HEK293 (cell line): ENCODE results near the gene HRNR.

Source experiments
- CTCF ChIA-PET: fragments of 350-600 bp; formaldehyde crosslinking; extraction: SDS; loops from one replicate; lab custom pipeline; 2021; ENCODE audit warnings: antibody characterized with exemption; lab: Yijun Ruan, JAX
- POLR2A ChIA-PET: fragments of 300-600 bp; formaldehyde crosslinking; extraction: SDS; loops from one replicate; lab custom pipeline; 2020; ENCODE audit warnings: antibody characterized with exemption, inconsistent platforms; lab: Yijun Ruan, JAX
- H3K27ac ChIP-seq: fragments of 200-500 bp; sonication (Bioruptor generic); 2 replicates; pipeline ENCODE4 v1.5.1; 2014; ENCODE audit warnings: low read depth, low read length, control low read depth, inconsistent platforms; ENCODE audit errors: extremely low read depth
- H3K36me3 ChIP-seq, 2 experiments: fragments of 200-500 bp in 1 of 2; sonication (Bioruptor generic) in 1 of 2; 1 replicate in 1 of 2; 2 replicates in 1 of 2; pipeline ENCODE4 v1.5.1; 2014 to 2017; ENCODE audit warnings: inconsistent platforms in 2 of 2, low read length in 2 of 2; ENCODE audit not compliant: control insufficient read depth in 2 of 2, insufficient read depth in 1 of 2
- H3K4me1 ChIP-seq: fragments of 200-500 bp; sonication (Bioruptor generic); 2 replicates; pipeline ENCODE4 v1.5.1; 2014; ENCODE audit warnings: mild to moderate bottlenecking, low read length, inconsistent platforms; ENCODE audit not compliant: control insufficient read depth, insufficient read depth
- H3K4me3 ChIP-seq: 2 replicates; pipeline ENCODE4 v1.5.1; 2011; ENCODE audit warnings: low read depth, mild to moderate bottlenecking, control low read depth, low read length, moderate library complexity
- H3K9me3 ChIP-seq: fragments of 200-500 bp; sonication (Bioruptor generic); 2 replicates; pipeline ENCODE4 v1.5.1; 2014; ENCODE audit warnings: low read depth, low read length, inconsistent platforms; ENCODE audit not compliant: control insufficient read depth, insufficient read depth
- BCL6B ChIP-seq: fragments of 450-650 bp; formaldehyde crosslinking; IDR thresholded peaks from 2 replicates; pipeline ENCODE4 v1.5.1; 2017; ENCODE audit warnings: missing biosample characterization, missing genetic modification characterization
- HOXD13 ChIP-seq: sonication (generic); formaldehyde crosslinking; IDR thresholded peaks from 2 replicates; pipeline ENCODE4 v1.8.0; 2022; ENCODE audit warnings: missing genetic modification reagents, borderline replicate concordance
- INSM2 ChIP-seq: fragments of 450-650 bp; formaldehyde crosslinking; IDR thresholded peaks from 2 replicates; pipeline ENCODE4 v1.5.1; 2016; ENCODE audit warnings: missing biosample characterization, missing genetic modification characterization
- MYNN ChIP-seq: fragments of 450-650 bp; formaldehyde crosslinking; IDR thresholded peaks from 2 replicates; pipeline ENCODE4 v1.5.1; 2016; ENCODE audit warnings: missing biosample characterization, missing genetic modification characterization, borderline replicate concordance
- RBAK ChIP-seq: fragments of 450-650 bp; formaldehyde crosslinking; IDR thresholded peaks from 2 replicates; pipeline ENCODE4 v1.5.1; 2016; ENCODE audit warnings: missing biosample characterization, missing genetic modification characterization
- SP3 ChIP-seq: fragments of 450-650 bp; formaldehyde crosslinking; IDR thresholded peaks from 2 replicates; pipeline ENCODE4 v1.5.1; 2016; ENCODE audit warnings: missing biosample characterization, missing genetic modification characterization
- ZFP41 ChIP-seq: fragments of 450-650 bp; formaldehyde crosslinking; IDR thresholded peaks from 2 replicates; pipeline ENCODE4 v1.5.1; 2016; ENCODE audit warnings: missing biosample characterization, missing genetic modification characterization, borderline replicate concordance
- ZFP69B ChIP-seq: fragments of 450-650 bp; formaldehyde crosslinking; IDR thresholded peaks from 2 replicates; pipeline ENCODE4 v1.5.1; 2016; ENCODE audit warnings: missing biosample characterization, missing genetic modification characterization
- ZNF112 ChIP-seq: fragments of 450-650 bp; formaldehyde crosslinking; IDR thresholded peaks from 2 replicates; pipeline ENCODE4 v1.5.0; 2017; ENCODE audit warnings: missing biosample characterization, missing genetic modification characterization
- ZNF140 ChIP-seq: fragments of 450-650 bp; formaldehyde crosslinking; IDR thresholded peaks from 2 replicates; pipeline ENCODE4 v1.5.1; 2016; ENCODE audit warnings: missing biosample characterization, missing genetic modification characterization
- ZNF501 ChIP-seq: fragments of 450-650 bp; formaldehyde crosslinking; IDR thresholded peaks from 2 replicates; pipeline ENCODE4 v1.5.1; 2016; ENCODE audit warnings: missing biosample characterization, missing genetic modification characterization
- ZNF518A ChIP-seq: fragments of 450-650 bp; formaldehyde crosslinking; conservative IDR thresholded peaks from 2 replicates; pipeline ENCODE4 v1.5.1; 2016; ENCODE audit warnings: low read depth, missing biosample characterization, missing genetic modification characterization
- ZNF571 ChIP-seq: fragments of 450-650 bp; formaldehyde crosslinking; IDR thresholded peaks from 2 replicates; pipeline ENCODE4 v1.5.0; 2017; ENCODE audit warnings: missing biosample characterization, missing genetic modification characterization
- ZNF585B ChIP-seq: fragments of 450-650 bp; formaldehyde crosslinking; IDR thresholded peaks from 2 replicates; pipeline ENCODE4 v1.5.1; 2016; ENCODE audit warnings: missing biosample characterization, missing genetic modification characterization
- ZNF626 ChIP-seq: fragments of 450-650 bp; sonication (Bioruptor Pico); formaldehyde crosslinking; IDR thresholded peaks from 2 replicates; pipeline ENCODE4 v1.5.1; 2018; ENCODE audit warnings: missing biosample characterization, missing genetic modification characterization, inconsistent platforms
- ZXDB ChIP-seq: fragments of 450-650 bp; formaldehyde crosslinking; IDR thresholded peaks from 2 replicates; pipeline ENCODE4 v1.5.1; 2016; ENCODE audit warnings: missing biosample characterization, missing genetic modification characterization
- TF ChIP-seq, protein P1 (sequence below): sonication (generic); formaldehyde crosslinking; IDR thresholded peaks from 2 replicates; pipeline ENCODE4 v1.8.1; 2022; ENCODE audit warnings: mild to moderate bottlenecking, moderate library complexity, missing genetic modification reagents
- TF ChIP-seq, protein P2 (sequence below): fragments of 450-650 bp; formaldehyde crosslinking; IDR thresholded peaks from 2 replicates; pipeline ENCODE4 v1.5.1; 2017; ENCODE audit warnings: missing biosample characterization, missing genetic modification characterization

The HRNR gene

DNA sequence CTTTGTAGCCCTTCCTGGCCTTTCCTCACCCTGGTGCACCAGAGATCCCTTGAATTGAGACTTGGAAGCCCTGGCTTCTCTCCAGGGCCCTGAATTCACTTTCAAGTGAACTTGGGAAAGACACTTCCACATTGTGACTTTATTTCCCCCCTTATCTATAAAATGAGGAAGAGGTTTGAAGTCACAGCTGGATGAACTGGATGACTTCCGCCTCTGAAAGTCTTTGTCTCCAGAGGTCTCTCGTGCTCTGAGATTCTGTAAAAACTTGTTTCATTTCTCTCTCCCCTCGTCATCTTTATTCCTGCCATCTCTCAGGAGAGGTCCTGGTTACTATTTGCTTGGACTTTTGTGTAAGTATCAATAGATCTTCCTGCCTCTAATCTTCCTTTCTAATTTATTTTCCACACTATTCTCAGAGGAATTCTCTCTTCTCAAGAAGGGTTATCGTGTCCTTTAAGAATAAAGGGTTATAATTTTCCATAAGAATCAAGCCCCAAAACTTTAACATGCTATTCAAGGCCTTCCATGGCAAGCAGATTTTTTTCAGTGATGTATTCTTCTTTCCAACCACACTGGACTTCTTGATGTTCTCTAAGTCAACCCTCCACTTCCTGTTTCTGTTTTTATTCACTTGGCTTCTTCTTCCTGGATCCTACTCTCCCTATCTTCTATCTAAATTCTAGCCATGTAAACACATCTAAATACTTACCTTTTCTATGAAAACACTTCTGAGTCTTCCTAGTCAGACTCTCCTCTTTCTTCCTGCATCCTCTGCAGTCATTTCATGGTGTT, 58.5 kb downstream of the HRNR start:
- H3K27ac ChIP-seq: no peak overlapping the region
- POLR2A ChIA-PET: no interaction called here
- no peak for TF ChIP-seq ZNF585B (tag by site-specific recombination)
- TF ChIP-seq ZXDB (tag by site-specific recombination): no peak
- TF ChIP-seq, protein P1, sequence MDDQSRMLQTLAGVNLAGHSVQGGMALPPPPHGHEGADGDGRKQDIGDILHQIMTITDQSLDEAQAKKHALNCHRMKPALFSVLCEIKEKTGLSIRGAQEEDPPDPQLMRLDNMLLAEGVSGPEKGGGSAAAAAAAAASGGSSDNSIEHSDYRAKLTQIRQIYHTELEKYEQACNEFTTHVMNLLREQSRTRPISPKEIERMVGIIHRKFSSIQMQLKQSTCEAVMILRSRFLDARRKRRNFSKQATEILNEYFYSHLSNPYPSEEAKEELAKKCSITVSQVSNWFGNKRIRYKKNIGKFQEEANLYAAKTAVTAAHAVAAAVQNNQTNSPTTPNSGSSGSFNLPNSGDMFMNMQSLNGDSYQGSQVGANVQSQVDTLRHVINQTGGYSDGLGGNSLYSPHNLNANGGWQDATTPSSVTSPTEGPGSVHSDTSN (CRISPR knock-in tag): no peak
- TF ChIP-seq ZFP41: no peak
- no peak for TF ChIP-seq BCL6B
- TF ChIP-seq MYNN (tag by site-specific recombination): no peak
- TF ChIP-seq ZNF571: no peak
- TF ChIP-seq RBAK (tag by site-specific recombination): no peak
- no peak for TF ChIP-seq ZNF501
- TF ChIP-seq SP3 (tag by site-specific recombination): no peak
- TF ChIP-seq INSM2: no peak
- TF ChIP-seq ZNF518A (tag by site-specific recombination): no peak
- no peak for TF ChIP-seq ZFP69B
- no peak for TF ChIP-seq ZNF626
- no peak for TF ChIP-seq HOXD13 (CRISPR knock-in tag)
- TF ChIP-seq ZNF112 (tag by site-specific recombination): no peak
- TF ChIP-seq, protein P2, sequence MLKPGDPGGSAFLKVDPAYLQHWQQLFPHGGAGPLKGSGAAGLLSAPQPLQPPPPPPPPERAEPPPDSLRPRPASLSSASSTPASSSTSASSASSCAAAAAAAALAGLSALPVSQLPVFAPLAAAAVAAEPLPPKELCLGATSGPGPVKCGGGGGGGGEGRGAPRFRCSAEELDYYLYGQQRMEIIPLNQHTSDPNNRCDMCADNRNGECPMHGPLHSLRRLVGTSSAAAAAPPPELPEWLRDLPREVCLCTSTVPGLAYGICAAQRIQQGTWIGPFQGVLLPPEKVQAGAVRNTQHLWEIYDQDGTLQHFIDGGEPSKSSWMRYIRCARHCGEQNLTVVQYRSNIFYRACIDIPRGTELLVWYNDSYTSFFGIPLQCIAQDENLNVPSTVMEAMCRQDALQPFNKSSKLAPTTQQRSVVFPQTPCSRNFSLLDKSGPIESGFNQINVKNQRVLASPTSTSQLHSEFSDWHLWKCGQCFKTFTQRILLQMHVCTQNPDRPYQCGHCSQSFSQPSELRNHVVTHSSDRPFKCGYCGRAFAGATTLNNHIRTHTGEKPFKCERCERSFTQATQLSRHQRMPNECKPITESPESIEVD (tag by site-specific recombination): no peak
- no peak for TF ChIP-seq ZNF140
- no peaks in the 10 kb centered on the region for H3K4me1 ChIP-seq
- H3K36me3 ChIP-seq: no peaks in the 10 kb centered on the region
- H3K4me3 ChIP-seq: no peak overlapping the region
- CTCF ChIA-PET: interaction anchor here (1.1 to 2.0 kb wide), 3 partner anchors 20 to 293 kb away, joined by 4 to 7 read pairs (median 6); no protein-coding TSS in a partner anchor
- no peaks in the 10 kb centered on the region for H3K9me3 ChIP-seq
